HG03520 (cell line): ENCODE measurements around the gene CRABP1.

Source experiments
- ATAC-seq: cut with Tn5 transposase; IDR thresholded peaks from one replicate; pipeline ENCODE4 v1.9.1; 2021; ENCODE audit warnings: mild to moderate bottlenecking, moderate library complexity; ENCODE audit not compliant: unreplicated experiment

CRABP1 gene

DNA sequence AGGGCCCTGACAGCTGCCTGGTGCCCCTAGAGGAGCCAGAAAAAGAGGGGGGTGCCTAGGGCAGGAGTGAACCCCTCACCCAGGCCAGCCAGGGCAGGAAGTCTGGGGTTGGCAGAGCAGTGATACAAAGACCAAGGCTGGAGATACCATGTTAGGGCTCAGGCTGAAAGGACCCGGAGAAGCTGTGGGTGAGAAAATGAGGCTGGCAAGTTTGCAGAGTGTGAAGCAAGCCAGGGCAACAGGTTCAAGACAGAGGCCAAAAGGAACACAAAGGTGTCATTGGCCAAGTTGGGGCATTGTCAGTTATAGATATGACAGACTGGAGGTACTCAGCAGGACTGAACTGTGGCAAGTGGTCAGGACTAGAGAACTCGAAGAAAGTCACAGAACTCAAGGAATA, 57.2 kb downstream of the CRABP1 start:
- no peak for ATAC-seq
